Heart left ventricle (tissue), 13 donors: ENCODE data around the gene KIRREL3.

Source experiments
- CTCF ChIP-seq, 12 donors: fragments of 200-600 bp; sonication (generic) in 4 of 12; IDR thresholded peaks; one replicate each; pipeline versions ENCODE4 v1.5.0 to v1.8.0; 2018 to 2022; ENCODE audit warnings: antibody characterized with exemption in 12 of 12, mild to moderate bottlenecking in 5 of 12
- POLR2A ChIP-seq, 2 donors: fragments of 450-650 bp; IDR thresholded peaks; one replicate each; pipeline ENCODE4 v1.6.1; 2017; ENCODE audit warnings: antibody characterized with exemption in 2 of 2, mild to moderate bottlenecking in 2 of 2, moderate library complexity in 2 of 2
- donor health status: ischemic (EF 13 %, LVEDD 7.1; RV severe dilation, severe dysfunction).
- donor health status: DM: no; HTN: yes; CAD: no.
- donor health status: DM: no; HTN: no; CAD: no.
- donor health status: ischemic (EF 25% LVEDD 6.9; RV normal size, moderate dysfunction).
- donor health status: ischemic (EF 25% LVEDD 5.7; RV mildly dilated, moderate dysfunction).
- donor health status: ischemic (EF 35%, LVEDD 5.7; RV mildly dilated, moderate dysfunction).
- donor health status: nonischemic (EF 11% LVEDD 7.7; RV severe dilation, severe dysfunction).
- donor health status: DM: yes; HTN: yes; CAD: no.
- donor health status: PGD.
- donor health status: ischemic (EF 29% LVEDD 5.4; RV normal size, mild dysfunction).
- donor health status: nonischemic (EF 23%, LVEDD 6.1; RV moderate dilation, normal function).

- TF ChIP-seq CTCF (IDR thresholded peaks at IDR 0.05) = no peak
- TF ChIP-seq POLR2A (IDR thresholded peaks at IDR 0.05) = no peak
Measured at GRCh38 chr11:126679033-126679432, 321.5 kb downstream of the KIRREL3 start.
